G401 (cell line): Measurements from ENCODE around the gene VEGFC. TPM values are rescaled to one million over a fixed set of nuclear protein-coding genes. Genes with fewer than 3 reads are reported as not detected.

Experiments used
- DNase-seq: peaks from one replicate; pipeline ENCODE4 v3.0.0-alpha.2; 2015; ENCODE audit warnings: low spot score
- in situ Hi-C: cut with HindIII; loops from 2 replicates; pipeline ENCODE4 v1.10.0; 2016; ENCODE audit warnings: low sequenced_read_pairs, mixed read lengths
- total RNA-seq: library from RNA; depleted of rRNA; stranded (reverse); fragments of >200 nt; shearing (Covaris generic); gene quantifications from 2 replicates; pipeline ENCODE4 v1.2.3, GENCODE V29; 2014

VEGFC gene
- total RNA-seq, 1 experiment from 2014 or later = 0.14 TPM

GRCh38 chr4:176729489-176729888, 63.2 kb downstream of the VEGFC start:
- in situ Hi-C loops = no loop called here

GRCh38 chr4:176726803-176727202, 65.9 kb downstream of the VEGFC start:
- in situ Hi-C loops = no loop called here
- DNase-seq = no peak

More at GRCh38 chr4:176729489-176729888, 63.2 kb downstream of the VEGFC start:
- no peak for DNase-seq

GRCh38 chr4:176721459-176721858, 71.3 kb downstream of the VEGFC start:
- in situ Hi-C loops = no loop called here
- no peak for DNase-seq

GRCh38 chr4:176718881-176719280, 73.8 kb downstream of the VEGFC start:
- DNase-seq = no peak
- in situ Hi-C loops = no loop called here

- DNase-seq = no peak
- in situ Hi-C loops = no loop called here
Measured at GRCh38 chr4:176717237-176717636, 75.5 kb downstream of the VEGFC start.

- no peak for DNase-seq
- in situ Hi-C loops = no loop called here
Measured at GRCh38 chr4:176709417-176709816, 83.3 kb downstream of the VEGFC start.

- no peak for DNase-seq
- in situ Hi-C loops = no loop called here
Measured at GRCh38 chr4:176708771-176709311, 83.9 kb downstream of the VEGFC start.

- DNase-seq = no peak
- in situ Hi-C loops = no loop called here
Measured at GRCh38 chr4:176690716-176691115, 102.0 kb downstream of the VEGFC start.

GRCh38 chr4:176680668-176681180, 112.0 kb downstream of the VEGFC start:
- in situ Hi-C loops = no loop called here
- no peak for DNase-seq

GRCh38 chr4:176676901-176677300, 115.8 kb downstream of the VEGFC start:
- in situ Hi-C loops = no loop called here
- no peak for DNase-seq

- DNase-seq = no peak
Measured at GRCh38 chr4:176675810-176676209, 116.9 kb downstream of the VEGFC start.

GRCh38 chr4:176671532-176671931, 121.2 kb downstream of the VEGFC start:
- no peak for DNase-seq
- in situ Hi-C loops = no loop called here

More at GRCh38 chr4:176675810-176676209, 116.9 kb downstream of the VEGFC start:
- in situ Hi-C loops = no loop called here

GRCh38 chr4:176668324-176668723, 124.4 kb downstream of the VEGFC start:
- no peak for DNase-seq
- in situ Hi-C loops = no loop called here

GRCh38 chr4:176664964-176665363, 127.8 kb downstream of the VEGFC start:
- no peak for DNase-seq
- in situ Hi-C loops = loop anchor here (5.0 kb wide), 1 partner anchor 73 kb away; no protein-coding TSS in a partner anchor

GRCh38 chr4:176660561-176660960, 132.2 kb downstream of the VEGFC start:
- no peak for DNase-seq
- in situ Hi-C loops = loop anchor here (5.0 kb wide), 1 partner anchor 68 kb away; no protein-coding TSS in a partner anchor

GRCh38 chr4:176656108-176656507, 136.6 kb downstream of the VEGFC start:
- DNase-seq = no peak
- in situ Hi-C loops = no loop called here

- in situ Hi-C loops = no loop called here
- no peak for DNase-seq
Measured at GRCh38 chr4:176654565-176655216, 138.0 kb downstream of the VEGFC start.

GRCh38 chr4:176653401-176654220, 139.1 kb downstream of the VEGFC start:
- DNase-seq = no peak

GRCh38 chr4:176646311-176646710, 146.4 kb downstream of the VEGFC start:
- in situ Hi-C loops = no loop called here
- no peak for DNase-seq

More at GRCh38 chr4:176653401-176654220, 139.1 kb downstream of the VEGFC start:
- in situ Hi-C loops = no loop called here
